Measurements from ENCODE around the gene ASIC3. TPM values are rescaled to one million over a fixed set of nuclear protein-coding genes. Genes with fewer than 3 reads are reported as not detected.

Gene ASIC3
- total and polyA plus RNA-seq, 2 of the 4 experiments (the other 2 are of a cell fraction) = 0.74 TPM; not detected in 1

DNA sequence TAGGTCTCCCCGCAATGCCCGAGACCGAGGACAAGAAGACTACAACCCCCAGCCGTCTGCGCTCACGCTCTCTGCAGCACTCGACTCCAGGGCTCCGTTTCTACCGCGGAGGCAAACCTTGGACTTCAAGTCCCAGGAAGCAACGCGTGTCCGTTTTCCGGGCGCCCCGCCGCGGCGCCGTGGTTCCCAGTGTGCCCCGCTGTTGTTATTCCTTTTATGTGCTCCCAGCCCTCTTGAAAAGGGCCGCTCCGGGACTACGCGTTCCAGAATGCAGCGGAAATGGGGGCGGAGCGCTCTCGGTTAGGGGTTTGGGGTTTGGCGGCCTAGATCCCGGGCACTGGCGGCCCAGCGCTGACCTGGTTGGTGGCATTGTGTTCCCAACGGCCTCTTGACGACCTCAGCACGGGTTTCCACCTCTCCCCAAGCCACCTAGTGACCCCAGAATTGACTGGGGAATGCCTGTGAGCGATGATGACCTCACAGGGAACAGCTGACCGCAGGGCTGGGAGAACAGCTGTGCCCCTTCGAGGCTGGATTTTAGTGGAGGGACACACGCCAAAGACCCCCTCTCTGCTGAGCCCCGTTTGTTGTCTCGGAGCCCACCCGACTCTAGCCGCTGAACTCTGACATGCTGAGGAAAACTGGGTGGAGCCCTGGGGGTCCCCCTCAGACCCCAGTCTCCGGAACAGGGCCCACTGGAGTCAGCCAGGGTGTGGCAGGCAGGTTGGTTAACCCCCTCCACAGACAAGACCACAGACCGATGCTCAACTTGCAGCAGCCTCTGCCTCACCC, 9.9 kb downstream of the ASIC3 start (continued):
- peak; percentile 81 for TF ChIP-seq RCOR1 (IDR thresholded peaks at IDR 0.05; ENCODE audit: insufficient replicate concordance, low read length)
- no peak for TF ChIP-seq RFX5 (IDR thresholded peaks at IDR 0.05; ENCODE audit: low read depth, low read length)
- TF ChIP-seq BHLHE40 (IDR thresholded peaks at IDR 0.05; ENCODE audit: low read depth, low read length) = peak; percentile 95

DNA sequence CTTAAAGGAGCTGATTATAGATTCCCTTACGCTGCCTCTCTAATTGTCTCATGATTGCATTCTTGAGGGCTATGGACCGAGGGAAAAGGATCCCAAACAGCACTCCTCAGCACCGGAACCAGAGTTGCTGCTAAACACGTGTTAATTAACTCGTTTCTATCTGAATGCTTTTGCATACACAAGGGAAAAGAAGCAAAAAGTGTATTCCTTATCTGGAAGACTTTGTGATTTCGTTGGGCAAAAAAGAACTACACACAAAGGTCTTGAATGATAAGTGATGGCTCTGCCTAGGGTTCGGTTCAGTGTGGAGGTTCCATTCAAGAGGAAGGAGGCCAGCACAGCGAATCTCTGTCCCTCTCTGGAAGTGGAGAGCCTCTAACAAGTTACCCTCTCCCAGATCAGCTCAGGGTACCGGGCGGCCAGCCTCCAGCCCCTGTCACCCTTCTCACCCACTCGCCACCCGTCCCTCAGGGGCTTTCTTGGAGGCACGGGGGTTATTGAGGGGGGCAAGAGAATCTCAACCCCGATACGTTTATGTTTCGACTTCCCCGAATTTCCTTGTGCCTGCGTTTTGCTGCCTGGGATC, 10.5 kb downstream of the ASIC3 start:
- Histone ChIP-seq H3K4ac (ENCODE audit: low read depth, low read length) (peak overlapping the region; percentile 97), H2BK15ac (ENCODE audit: low read depth, low read length) (peak overlapping the region; percentile 69; the same call in 2 of the 3 replicates), H3K56ac (ENCODE audit: extremely low read depth, insufficient read depth, low read length) (peak overlapping the region; percentile 95), H3K79me1 (ENCODE audit: low read depth in 1 of 2, low read length in 2 of 2) (peaks cover 20 to 60% of the 10 kb centered on the region in 2 experiments), H4K91ac (ENCODE audit: insufficient read depth, low read depth, low read length) (peak overlapping the region; percentile 98), H3K14ac (replicated peaks; ENCODE audit: low read depth, low read length) (peak overlapping the region; percentile 97), H3K27me3 (ENCODE audit: control insufficient read depth, insufficient read depth, low read length) (no peaks in the 10 kb centered on the region), H3K9ac (ENCODE audit: low read depth, low read length) (peak overlapping the region; percentile 82), H3K18ac (ENCODE audit: low read depth, low read length) (peak overlapping the region; percentile 80), H3K23ac (ENCODE audit: low read depth, low read length) (peak overlapping the region; percentile 91), H2AK5ac (ENCODE audit: low read depth, low read length) (peak overlapping the region; percentile 95), H2BK120ac (ENCODE audit: low read depth, low read length) (peak overlapping the region; percentile 84), H4K5ac (ENCODE audit: low read depth, low read length) (peak overlapping the region; percentile 80), H3K4me1 (ENCODE audit: control insufficient read depth, insufficient read depth, low read length) (peaks cover 43% of the 10 kb centered on the region), H3K9me1 (ENCODE audit: insufficient read depth, low read length) (peaks cover 12% of the 10 kb centered on the region; the same call in 1 of the 2 replicates), H3K4me2 (ENCODE audit: low read depth, low read length) (peak overlapping the region; percentile 80), H4K20me1 (ENCODE audit: insufficient read depth, low read length) (peaks cover 25% of the 10 kb centered on the region), H3K36me3 (ENCODE audit: control insufficient read depth, insufficient read depth, low read length) (no peaks in the 10 kb centered on the region; the same call in 1 of the 2 replicates), H2AFZ (replicated peaks; ENCODE audit: low read length, poor library complexity) (peak overlapping the region; percentile 95), H2BK20ac (ENCODE audit: low read depth, low read length) (peak overlapping the region; percentile 18), H3K27ac (ENCODE audit: insufficient read depth, low read length) (peak overlapping the region; percentile 91), H4K8ac (ENCODE audit: low read depth in 2 of 2, low read length in 2 of 2) (peak overlapping the region; percentile 94 to 100), H2AK9ac (replicated peaks; ENCODE audit: low read depth, low read length, poor library complexity) (peak overlapping the region; percentile 95), H2BK5ac (ENCODE audit: low read depth, low read length, poor library complexity, severe bottlenecking) (peak overlapping the region; percentile 94), H3K4me3 (ENCODE audit: insufficient read depth, low read depth, low read length) (peak overlapping the region; percentile 52), H3K9me3 (ENCODE audit: control insufficient read depth, insufficient read depth, low read length) (no peaks in the 10 kb centered on the region)
- ATAC-seq (ENCODE audit: low read depth) (no peak), DNase-seq (no peak)
- ChIA-PET CTCF (no interaction called here), POLR2A (ENCODE audit: unreplicated experiment) (interaction anchor here (0.6 kb wide), 1 partner anchor 50 kb away, joined by 6 read pairs; no protein-coding TSS in a partner anchor)
- 50% methylated on average over 1 of the region's 18 CpGs; no CpG with 5 or more reads in 1 of the 2 experiments for WGBS, 2 experiments (ENCODE audit: extremely low coverage in 2 of 2, insufficient read length in 1 of 2)
- dilution Hi-C loops (cut with HindIII; ENCODE audit: low sequenced_read_pairs, unreplicated experiment) = no loop called here
- TF ChIP-seq RAD21 (IDR thresholded peaks at IDR 0.05; ENCODE audit: low read length) (no peak), NFE2L2 (IDR thresholded peaks at IDR 0.05; ENCODE audit: low read depth, low read length) (no peak)
- in situ Hi-C loops (cut with MboI; ENCODE audit: low sequenced_read_pairs) = no loop called here
- BruUV-seq (replicated peaks) = no TSS peak
- intact Hi-C loops (cut with micrococcal nuclease) = loop anchor here (1.0 to 2.0 kb wide), 2 partner anchors 9 to 22 kb away; partner anchors contain the start of gene FASTK

Measured in IMR-90 (cell line).